ENCODE results near the gene PLXND1.

- no peak for TF ChIP-seq CTCF (IDR thresholded peaks at IDR 0.05)
- no peak for TF ChIP-seq POLR2A (IDR thresholded peaks at IDR 0.05)
- TF ChIP-seq EP300 (IDR thresholded peaks at IDR 0.05), result no peak
These were observed 4.2 kb downstream of the PLXND1 start for GRCh38 chr3:129602309-129602708.
